Thyroid gland (tissue), 4 donors: ENCODE data around the gene MYO1A.

Experiments used
- POLR2A ChIP-seq, 2 donors: fragments of 450-650 bp; IDR thresholded peaks; one replicate each; pipeline ENCODE4 v1.6.1; 2017; ENCODE audit warnings: antibody characterized with exemption in 2 of 2, mild to moderate bottlenecking in 2 of 2, moderate library complexity in 1 of 2
- TF ChIP-seq, protein P1 (sequence below), 6 experiments: fragments of 200-600 bp in 3 of 6; fragments of 450-650 bp in 3 of 6; sonication (generic) in 3 of 6; IDR thresholded peaks; one replicate each; pipeline ENCODE4 v1.5.1; 2016 to 2019; ENCODE audit warnings: antibody characterized with exemption in 6 of 6, mild to moderate bottlenecking in 2 of 6, inconsistent platforms in 1 of 6, moderate library complexity in 1 of 6

DNA sequence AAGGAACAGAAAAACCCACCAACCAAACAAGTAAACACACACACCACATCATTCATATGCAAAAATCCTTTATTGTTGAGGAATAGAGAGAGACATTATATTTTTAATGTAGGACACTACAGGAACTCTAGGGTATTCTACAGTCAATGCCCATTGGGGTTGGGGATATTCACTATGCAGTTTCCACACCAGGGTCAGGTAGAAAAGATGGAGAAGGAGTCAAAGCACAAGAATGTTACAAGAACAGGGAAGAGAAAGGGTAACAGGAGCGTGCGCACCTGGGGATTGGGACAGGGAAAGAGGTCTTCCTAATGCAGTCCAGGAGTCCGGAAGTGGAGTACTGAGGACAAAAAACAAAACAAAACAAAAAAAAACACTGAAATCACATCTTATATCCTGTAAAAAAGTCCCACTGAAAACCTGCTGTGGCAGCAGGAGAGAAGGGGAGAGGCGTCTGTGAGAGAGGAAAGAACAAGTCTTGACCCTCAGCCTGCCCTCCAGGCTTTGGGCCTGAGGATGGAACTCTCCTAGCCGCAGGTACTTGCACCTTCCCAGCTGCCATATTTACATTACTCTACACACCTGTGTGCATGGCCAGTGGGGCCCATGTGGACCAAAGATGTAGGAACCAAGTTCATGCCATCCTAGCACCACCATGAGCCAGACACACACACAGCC lies 39.8 kb downstream of the MYO1A start:
- TF ChIP-seq, protein P1, sequence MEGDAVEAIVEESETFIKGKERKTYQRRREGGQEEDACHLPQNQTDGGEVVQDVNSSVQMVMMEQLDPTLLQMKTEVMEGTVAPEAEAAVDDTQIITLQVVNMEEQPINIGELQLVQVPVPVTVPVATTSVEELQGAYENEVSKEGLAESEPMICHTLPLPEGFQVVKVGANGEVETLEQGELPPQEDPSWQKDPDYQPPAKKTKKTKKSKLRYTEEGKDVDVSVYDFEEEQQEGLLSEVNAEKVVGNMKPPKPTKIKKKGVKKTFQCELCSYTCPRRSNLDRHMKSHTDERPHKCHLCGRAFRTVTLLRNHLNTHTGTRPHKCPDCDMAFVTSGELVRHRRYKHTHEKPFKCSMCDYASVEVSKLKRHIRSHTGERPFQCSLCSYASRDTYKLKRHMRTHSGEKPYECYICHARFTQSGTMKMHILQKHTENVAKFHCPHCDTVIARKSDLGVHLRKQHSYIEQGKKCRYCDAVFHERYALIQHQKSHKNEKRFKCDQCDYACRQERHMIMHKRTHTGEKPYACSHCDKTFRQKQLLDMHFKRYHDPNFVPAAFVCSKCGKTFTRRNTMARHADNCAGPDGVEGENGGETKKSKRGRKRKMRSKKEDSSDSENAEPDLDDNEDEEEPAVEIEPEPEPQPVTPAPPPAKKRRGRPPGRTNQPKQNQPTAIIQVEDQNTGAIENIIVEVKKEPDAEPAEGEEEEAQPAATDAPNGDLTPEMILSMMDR (IDR thresholded peaks at IDR 0.05) = no peak
- TF ChIP-seq POLR2A (IDR thresholded peaks at IDR 0.05) = no peak
